GM19468 (cell line): Measurements from ENCODE around the gene LRP10.
"Not testable (repeated sequence)": the region's sequence is repeated elsewhere in the genome, so short reads cannot be mapped to it uniquely, and the experiment has no call there.

ENCODE experiments used
- ATAC-seq: cut with Tn5 transposase; IDR thresholded peaks from one replicate; pipeline ENCODE4 v1.9.1; 2021; ENCODE audit warnings: mild to moderate bottlenecking, moderate library complexity, moderate number of reproducible peaks; ENCODE audit not compliant: unreplicated experiment; ENCODE audit errors: extremely low read depth

The LRP10 gene

DNA sequence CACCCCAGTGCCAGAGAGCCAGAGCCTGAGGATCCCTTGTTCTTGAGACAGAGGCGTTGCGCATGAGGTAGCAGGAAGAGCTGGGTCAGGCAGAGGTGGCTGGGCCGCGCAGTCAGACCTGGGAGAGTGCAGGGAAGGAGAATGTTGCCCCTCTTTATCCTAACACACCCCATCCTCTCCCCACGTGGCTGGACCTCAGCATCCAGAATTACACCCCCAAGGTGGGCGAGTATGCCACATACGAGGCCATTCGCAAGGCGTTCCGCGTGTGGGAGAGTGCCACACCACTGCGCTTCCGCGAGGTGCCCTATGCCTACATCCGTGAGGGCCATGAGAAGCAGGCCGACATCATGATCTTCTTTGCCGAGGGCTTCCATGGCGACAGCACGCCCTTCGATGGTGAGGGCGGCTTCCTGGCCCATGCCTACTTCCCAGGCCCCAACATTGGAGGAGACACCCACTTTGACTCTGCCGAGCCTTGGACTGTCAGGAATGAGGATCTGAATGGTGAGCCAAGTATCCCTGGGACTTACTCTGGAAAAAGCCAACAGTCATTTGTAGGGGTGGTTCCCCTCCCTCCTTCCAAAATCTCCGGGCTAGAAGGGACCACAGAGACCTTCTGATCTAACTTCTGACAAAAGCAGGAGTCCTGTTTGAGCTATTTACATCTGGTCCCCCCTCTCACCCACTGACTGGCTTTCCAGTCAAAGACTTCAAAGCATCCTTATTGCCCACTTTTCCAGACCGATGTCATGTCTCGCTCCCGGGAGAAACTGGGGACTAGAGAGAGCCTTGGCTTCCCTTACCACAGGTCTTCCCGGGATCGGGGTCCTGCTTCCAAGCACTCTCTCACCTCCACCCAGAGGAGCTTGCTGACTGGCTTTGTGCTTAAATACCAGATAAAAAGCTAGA is 29.1 kb upstream of the LRP10 start:
- ATAC-seq = no peak

DNA sequence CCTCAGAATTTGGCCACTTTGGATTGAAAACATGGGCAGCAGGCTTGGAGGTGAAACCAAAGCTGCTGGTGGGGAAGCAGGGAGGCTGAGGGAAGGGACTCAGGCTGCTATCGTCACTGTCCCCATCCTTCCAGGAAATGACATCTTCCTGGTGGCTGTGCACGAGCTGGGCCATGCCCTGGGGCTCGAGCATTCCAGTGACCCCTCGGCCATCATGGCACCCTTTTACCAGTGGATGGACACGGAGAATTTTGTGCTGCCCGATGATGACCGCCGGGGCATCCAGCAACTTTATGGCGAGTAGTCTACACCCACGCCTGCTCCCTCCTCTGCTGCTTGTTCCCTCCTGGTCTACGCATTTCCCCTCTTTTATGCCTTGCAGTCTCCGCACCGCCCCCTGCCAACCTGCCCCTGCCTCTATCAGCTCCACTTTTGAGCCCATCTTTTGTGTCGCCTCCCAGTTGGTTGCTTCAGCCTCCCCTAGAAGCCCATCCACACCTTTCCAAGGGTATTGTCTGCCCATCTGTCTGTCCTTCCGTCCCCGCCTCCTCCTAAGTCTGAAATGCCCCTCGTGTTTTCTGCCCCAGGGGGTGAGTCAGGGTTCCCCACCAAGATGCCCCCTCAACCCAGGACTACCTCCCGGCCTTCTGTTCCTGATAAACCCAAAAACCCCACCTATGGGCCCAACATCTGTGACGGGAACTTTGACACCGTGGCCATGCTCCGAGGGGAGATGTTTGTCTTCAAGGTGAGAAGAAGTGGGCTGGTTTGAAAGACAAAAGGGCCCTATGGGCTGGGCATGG is 28.2 kb upstream of the LRP10 start:
- no peak for ATAC-seq

GRCh38 chr14:22844221-22845102 is 27.1 kb upstream of the LRP10 start:
- ATAC-seq = no peak

GRCh38 chr14:22845103-22845394 is 26.5 kb upstream of the LRP10 start:
- no peak for ATAC-seq

GRCh38 chr14:22845821-22846625 is 25.5 kb upstream of the LRP10 start:
- ATAC-seq = no peak

- no peak for ATAC-seq
Measured at GRCh38 chr14:22846811-22847307, 24.7 kb upstream of the LRP10 start.

DNA sequence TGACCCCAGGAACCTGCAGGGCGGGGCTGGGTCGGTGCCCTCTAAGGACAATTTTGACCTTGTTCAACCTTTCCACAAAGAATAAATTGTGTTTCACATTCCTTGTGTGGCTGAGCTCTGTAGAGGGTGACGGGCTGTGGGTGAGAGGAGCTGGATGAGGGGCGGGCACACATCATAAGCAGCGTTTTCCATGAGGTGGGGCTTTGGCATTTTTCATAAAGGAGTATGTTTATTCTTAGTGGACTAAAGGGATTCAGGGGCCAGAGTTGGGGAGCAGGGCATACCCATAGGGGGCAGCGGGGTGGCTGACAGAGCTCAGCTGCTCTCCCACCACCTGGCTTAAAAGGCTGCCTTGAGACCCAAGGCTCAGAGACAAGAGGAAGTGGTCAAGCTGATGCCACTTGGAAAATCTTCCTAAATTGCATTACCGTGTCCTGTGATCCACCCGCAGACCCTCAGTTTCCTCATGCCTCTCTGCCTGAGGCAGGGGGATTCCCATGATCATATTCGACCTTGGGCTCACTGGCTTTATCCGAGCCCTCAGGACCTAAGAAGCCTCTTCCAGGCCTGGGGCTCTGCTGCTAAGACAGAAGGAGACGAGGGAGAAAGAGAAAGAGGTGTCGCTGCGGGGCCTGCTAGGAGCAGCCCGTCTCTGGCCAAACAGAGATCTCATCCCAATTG is 23.7 kb upstream of the LRP10 start:
- ATAC-seq = no peak

DNA sequence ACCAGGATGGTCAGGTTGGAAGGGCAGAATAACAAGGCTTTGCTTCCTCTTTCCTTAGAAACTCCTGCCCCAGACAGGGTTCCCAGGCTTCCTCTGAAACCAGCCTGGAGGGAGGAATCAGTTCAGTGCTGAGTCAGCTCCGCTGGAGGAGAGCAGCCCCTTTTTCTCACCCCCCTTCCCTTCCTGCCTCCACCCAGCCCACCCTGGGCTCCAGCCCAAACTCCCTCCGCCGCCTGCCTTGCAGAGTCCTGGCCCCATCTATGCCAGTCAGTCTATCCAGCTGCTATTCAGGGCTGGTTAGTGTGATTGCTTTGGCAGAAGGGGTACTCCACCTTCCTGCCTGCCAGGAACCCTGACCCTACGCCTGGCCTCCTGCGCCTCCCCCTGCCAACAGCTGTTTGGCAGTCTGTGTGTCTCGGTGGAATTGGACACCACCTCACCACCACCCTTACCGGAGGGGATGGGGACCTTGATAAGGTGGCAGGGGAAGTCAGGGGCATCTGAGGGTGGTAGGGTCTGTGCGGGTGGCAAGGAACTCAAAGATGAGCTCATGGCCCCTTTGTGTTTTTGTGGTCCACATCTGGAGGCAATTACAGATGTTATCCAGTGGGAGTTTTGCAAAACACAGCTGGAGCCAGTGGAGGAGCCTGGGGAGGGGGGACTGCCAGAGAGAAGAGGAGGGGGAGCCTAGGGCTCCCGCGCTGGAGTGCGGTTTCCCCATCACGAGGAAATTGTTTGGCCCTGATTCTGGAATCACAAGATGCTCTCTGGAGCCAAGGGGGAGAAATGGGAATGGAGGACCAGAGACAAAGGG is 23.0 kb upstream of the LRP10 start:
- no peak for ATAC-seq

DNA sequence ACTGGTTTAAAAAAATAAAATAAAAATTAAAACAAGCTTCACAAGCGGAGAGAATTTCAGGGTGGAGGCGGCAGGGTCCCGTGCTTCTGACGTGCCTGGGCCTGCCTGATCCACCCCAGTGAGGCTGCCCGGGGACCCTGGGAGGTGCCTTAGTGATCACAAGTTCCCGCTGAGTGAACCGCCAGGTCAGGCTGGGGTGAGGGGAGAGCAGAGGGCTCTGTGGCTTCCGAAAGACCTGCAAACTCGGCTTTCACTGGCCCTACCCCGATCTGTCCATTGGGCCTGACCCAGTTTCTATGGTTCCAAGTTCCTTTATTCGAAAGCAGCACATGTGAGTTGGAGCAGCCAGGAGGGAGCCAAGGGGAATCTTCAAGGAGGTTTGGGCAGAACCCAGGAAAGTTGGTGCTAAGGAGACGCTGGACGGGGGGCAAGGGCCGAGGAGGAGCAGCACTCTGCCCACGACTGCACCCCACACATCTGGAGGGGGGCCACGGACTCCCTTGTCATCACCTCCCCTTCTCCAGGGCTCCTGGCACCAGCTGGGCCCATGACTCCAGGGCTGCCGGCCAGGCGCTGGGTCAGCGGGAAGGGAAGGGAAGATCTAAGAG is 22.2 kb upstream of the LRP10 start:
- ATAC-seq = no peak

DNA sequence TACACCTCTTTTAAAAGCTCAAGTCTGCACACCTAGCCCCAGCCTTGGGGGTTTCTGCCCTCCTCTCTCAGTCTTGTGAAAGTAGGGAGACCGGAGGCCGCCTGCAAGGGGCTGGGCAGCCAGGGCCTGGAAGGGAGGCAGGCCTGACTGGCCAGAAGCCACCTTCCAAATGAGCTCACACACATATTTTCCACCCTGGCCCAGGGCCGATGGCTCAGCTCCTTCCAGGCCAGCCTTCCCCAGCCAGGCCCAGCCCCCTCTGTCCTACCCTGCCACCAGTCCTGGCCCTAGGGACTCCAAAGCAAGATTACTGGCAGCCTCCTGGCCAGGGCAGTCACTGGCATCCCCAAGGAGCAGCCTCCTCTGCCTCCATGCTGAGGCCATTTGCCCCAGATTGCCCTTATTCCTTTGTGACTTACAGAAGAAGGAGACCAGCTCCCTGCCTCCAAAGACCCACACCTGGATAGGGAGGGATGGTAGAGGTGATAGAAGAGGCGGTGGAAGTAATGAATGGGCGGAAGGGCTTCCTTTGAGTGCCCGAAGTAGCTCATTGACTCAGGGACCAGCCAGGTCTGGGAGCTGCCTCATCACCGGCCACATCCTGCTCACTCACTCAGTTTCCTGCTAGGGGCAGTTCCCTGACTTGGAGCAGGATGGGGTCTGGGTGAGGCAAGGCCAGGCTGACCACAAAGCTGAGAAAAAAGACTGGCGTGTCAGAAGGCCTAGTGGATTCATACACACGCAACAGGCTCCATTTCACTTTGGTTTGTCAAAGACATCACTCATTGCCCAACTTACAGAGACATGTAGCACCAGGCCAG is 20.4 kb upstream of the LRP10 start:
- ATAC-seq = no peak

DNA sequence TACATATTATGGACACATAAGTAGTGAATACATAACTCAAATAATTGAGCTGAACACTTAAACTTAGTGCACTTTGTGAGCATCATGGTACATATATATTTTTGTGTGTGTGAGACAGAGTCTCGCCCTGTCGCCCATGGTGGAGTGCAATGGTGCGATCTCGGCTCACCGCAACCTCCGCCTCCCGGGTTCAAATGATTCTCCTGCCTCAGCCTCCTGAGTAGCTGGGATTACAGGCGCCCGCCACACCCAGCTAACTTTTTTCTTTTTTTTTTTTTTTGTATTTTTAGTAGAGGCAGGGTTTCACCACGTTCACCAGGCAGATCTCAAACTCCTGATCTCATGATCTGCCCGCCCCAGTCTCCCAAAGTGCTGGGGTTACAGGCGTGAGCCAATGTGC is 19.4 kb upstream of the LRP10 start:
- ATAC-seq = not testable (repeated sequence)

- no peak for ATAC-seq
Measured at GRCh38 chr14:22852599-22852939, 19.0 kb upstream of the LRP10 start.

DNA sequence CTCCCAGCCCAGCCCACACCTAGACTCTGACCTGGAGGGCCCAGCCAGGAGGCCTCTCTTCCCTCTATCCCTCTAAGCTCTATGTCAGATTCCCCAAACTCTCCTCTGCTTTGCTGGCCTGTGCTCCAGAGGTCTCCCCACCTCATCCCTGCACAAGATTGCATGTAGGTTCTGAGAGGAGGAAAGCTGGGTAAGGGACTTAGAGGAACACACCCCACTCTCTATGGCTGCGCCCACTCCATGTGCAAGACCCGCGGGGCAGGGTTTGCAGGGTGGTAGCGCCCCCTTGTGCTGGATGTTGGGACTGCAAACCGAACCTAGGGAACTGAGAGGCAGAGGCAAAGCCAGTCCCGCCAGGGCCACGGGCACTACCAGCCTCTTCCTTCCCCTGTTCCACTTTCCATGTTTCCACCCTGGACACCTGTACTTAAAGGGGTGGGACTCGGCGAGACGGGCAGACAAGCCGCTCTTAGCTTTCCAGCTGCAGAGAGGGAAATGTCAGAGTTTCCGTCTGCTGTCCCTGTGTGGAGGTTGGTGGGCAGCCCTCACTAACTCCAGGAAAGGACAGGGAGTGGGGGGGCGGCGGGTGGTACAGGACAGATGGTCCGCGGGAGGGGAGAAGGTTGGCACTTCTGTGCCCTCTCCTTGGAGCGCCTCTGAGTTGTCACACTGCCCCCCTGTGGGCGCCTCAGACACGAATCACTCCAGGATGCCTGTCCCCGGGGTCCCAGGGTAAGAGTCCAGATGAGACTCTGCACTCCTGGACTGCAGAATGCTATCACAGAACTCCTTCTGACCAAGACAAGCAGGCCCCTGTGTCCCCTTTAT is 18.4 kb upstream of the LRP10 start:
- ATAC-seq = no peak

- not testable (repeated sequence) for ATAC-seq
Measured at GRCh38 chr14:22854296-22854695, 17.2 kb upstream of the LRP10 start.

DNA sequence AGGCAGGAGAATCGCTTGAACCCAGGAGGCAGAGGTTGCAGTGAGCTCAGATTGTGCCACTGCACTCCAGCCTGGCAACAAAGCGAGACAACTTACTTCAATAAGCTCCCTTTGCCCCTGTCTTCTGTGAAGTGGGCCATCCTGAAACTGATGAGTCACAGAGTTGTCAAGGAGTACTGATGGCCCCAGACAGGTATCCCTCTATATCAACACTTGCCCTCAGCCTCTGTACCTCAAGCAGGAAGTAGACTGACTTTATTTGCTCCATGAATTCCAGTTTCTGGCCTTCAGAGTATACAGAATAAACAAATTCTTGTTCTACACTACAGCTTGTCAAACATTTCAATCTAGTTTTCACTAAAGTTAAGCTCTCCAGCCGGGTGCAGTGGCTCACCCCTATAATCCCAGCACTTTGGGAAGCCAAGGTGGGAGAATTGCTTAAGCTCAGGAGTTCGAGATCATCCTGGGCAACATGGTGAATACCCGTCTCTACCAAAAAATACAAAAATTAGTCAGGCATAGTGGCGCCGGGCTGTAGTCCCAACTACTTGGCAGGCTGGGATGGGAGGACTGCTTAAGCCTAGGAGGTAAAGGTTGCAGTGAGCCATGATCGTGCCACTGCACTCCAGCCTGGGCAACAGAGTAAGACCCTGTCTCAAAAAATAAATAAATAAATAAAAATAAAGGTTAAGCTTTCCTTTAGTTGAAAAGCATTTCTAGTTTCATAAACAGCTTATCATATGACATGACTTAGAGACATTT is 16.4 kb upstream of the LRP10 start:
- ATAC-seq = no peak

DNA sequence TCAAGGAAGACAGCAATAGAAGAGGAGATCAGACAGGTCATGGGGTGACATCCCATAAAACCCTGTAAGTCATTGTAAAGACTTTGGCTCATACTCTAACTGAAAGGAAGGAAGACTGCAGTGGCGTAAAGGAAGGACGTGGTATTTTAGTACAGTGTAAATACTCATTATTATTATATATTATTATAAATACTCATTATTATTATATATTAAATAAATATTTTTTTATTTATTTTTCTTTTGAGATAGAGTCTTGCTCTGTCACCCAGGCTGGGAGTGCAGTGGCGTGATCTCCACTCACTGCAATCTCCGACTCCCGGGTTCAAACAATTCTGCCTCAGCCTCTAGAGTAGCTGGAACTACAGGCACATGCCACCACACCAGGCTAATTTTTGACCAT is 15.1 kb upstream of the LRP10 start:
- no peak for ATAC-seq
